K562 (cell line): ENCODE results near the gene RABL6. TPM values are rescaled to one million over a fixed set of nuclear protein-coding genes. Genes with fewer than 3 reads are reported as not detected.

Source experiments
- CBFA2T2 ChIP-seq: fragments of 450-650 bp; conservative IDR thresholded peaks from 2 replicates; pipeline ENCODE4 v1.6.1; 2017; ENCODE audit warnings: mild to moderate bottlenecking
- CHD4 ChIP-seq: fragments of 200-600 bp; sonication (generic); IDR thresholded peaks from 3 replicates; pipeline ENCODE4 v1.6.1; 2012; ENCODE audit warnings: low read depth, mild to moderate bottlenecking, mixed read lengths, low read length, inconsistent platforms; ENCODE audit not compliant: insufficient read depth, insufficient replicate concordance, poor library complexity, severe bottlenecking
- CTBP1 ChIP-seq: fragments of 450-650 bp; IDR thresholded peaks from 2 replicates; pipeline ENCODE4 v1.6.1; 2016; ENCODE audit warnings: borderline replicate concordance
- GATAD2A ChIP-seq: fragments of 450-650 bp; IDR thresholded peaks from 2 replicates; pipeline ENCODE4 v1.6.1; 2017
- HMG20A ChIP-seq: fragments of 450-650 bp; formaldehyde crosslinking; conservative IDR thresholded peaks from 2 replicates; pipeline ENCODE4 v1.4.0; 2020; ENCODE audit warnings: mild to moderate bottlenecking, mixed read lengths
- RAD51 ChIP-seq: fragments of 450-650 bp; IDR thresholded peaks from 2 replicates; pipeline ENCODE4 v1.7.1; 2016; ENCODE audit warnings: low read depth, mild to moderate bottlenecking, borderline replicate concordance
- SMAD3 ChIP-seq: fragments of 450-650 bp; formaldehyde crosslinking; conservative IDR thresholded peaks from 2 replicates; pipeline ENCODE4 v1.4.0; 2020; ENCODE audit warnings: mild to moderate bottlenecking
- SRSF3 ChIP-seq: fragments of 200-400 bp; formaldehyde crosslinking; IDR thresholded peaks from 2 replicates; pipeline ENCODE4 v1.6.1; 2016; ENCODE audit warnings: mild to moderate bottlenecking, low read length, moderate library complexity; ENCODE audit not compliant: insufficient read depth
- polyA plus RNA-seq, 8 experiments: library from polyadenylated mRNA; depleted of rRNA in 4 of 8; stranded (reverse) in 5 of 8; unstranded in 3 of 8; fragments of >200 nt; fragmentation: Nextera tagmentation in 2 of 8; fragmentation: Illumina TruSeq in 1 of 8; extraction: Ambion mirVana in 2 of 8; extraction: Trizol in 1 of 8; gene quantifications; 2 replicates each; pipeline versions ENCODE4 v1.2.1 to v1.2.3, GENCODE V29; 2011 to 2014; ENCODE audit warnings: inconsistent platforms in 1 of 8, missing spikeins in 1 of 8
- total RNA-seq, 7 experiments: library from RNA; depleted of rRNA in 6 of 7; stranded (reverse); fragments of >200 nt in 6 of 7; fragmentation: Illumina TruSeq in 2 of 7; extraction: Trizol in 2 of 7; gene quantifications; 2 replicates each; pipeline versions ENCODE4 v1.2.1 to v1.2.3, GENCODE V29; 2011 to 2021; ENCODE audit warnings: low replicate concordance in 1 of 7
- TF ChIP-seq, protein P1 (sequence below), 2 experiments: fragments of 450-650 bp; formaldehyde crosslinking in 1 of 2; IDR thresholded peaks; 2 replicates each; pipeline versions ENCODE4 v1.4.0 to v1.6.1; 2014 to 2020; ENCODE audit warnings: mild to moderate bottlenecking in 2 of 2, borderline replicate concordance in 1 of 2, low read depth in 1 of 2
- TF ChIP-seq, protein P2 (sequence below): fragments of 450-650 bp; formaldehyde crosslinking; IDR thresholded peaks from 2 replicates; pipeline ENCODE4 v1.4.0; 2020; ENCODE audit warnings: mild to moderate bottlenecking, moderate library complexity
- TF ChIP-seq, protein P3 (sequence below): fragments of 450-650 bp; formaldehyde crosslinking; IDR thresholded peaks from 2 replicates; pipeline ENCODE4 v1.4.0; 2022; ENCODE audit warnings: missing genetic modification characterization
- TF ChIP-seq, protein P4 (sequence below): sonication (generic); formaldehyde crosslinking; IDR thresholded peaks from 2 replicates; pipeline ENCODE4 v1.8.0; 2022; ENCODE audit warnings: mild to moderate bottlenecking, low read depth, missing genetic modification reagents
- TF ChIP-seq, protein P5 (sequence below): fragments of 450-650 bp; IDR thresholded peaks from 2 replicates; pipeline ENCODE4 v1.6.1; 2016

RABL6 gene
- total and polyA plus RNA-seq, 9 of the 15 experiments (the other 6 are each of a cell fraction or from before 2014, with no cell fraction given): 5.6 to 181 (median 84.5) TPM

DNA sequence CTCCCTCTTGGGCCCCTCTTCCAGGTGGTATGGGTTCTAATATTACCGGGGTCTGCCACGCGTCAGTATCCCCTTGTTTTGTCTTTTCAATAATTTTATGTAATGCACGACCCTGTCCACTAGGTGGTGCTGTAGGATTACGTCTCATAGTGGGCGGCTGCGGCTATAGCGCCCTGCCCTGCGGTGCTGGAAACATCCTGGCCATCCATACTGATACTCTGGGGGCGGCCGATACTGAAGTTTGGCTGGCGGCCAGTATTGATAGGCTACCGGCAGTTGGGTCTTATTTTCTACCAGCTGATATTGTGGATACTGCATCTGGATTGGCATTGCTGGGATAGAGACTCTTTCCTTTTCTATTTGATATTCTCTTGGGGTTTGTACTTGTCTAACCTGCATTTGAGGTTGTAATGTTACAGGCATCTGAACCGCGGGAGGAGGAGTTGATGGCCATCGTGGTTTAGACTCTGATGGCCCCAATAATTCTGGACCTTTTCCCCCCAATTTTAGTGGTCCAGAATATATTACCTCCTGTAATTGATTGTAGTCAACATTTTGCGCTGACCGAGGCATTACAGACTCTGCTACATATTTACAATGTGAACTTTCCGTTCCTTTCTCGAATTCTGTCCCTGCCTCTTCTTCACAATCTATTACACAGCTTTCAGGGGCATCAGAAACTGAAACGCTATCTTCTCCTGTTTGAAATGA is 19.9 kb upstream of the RABL6 start (continued):
- TF ChIP-seq GATAD2A: no peak
- TF ChIP-seq, protein P1, sequence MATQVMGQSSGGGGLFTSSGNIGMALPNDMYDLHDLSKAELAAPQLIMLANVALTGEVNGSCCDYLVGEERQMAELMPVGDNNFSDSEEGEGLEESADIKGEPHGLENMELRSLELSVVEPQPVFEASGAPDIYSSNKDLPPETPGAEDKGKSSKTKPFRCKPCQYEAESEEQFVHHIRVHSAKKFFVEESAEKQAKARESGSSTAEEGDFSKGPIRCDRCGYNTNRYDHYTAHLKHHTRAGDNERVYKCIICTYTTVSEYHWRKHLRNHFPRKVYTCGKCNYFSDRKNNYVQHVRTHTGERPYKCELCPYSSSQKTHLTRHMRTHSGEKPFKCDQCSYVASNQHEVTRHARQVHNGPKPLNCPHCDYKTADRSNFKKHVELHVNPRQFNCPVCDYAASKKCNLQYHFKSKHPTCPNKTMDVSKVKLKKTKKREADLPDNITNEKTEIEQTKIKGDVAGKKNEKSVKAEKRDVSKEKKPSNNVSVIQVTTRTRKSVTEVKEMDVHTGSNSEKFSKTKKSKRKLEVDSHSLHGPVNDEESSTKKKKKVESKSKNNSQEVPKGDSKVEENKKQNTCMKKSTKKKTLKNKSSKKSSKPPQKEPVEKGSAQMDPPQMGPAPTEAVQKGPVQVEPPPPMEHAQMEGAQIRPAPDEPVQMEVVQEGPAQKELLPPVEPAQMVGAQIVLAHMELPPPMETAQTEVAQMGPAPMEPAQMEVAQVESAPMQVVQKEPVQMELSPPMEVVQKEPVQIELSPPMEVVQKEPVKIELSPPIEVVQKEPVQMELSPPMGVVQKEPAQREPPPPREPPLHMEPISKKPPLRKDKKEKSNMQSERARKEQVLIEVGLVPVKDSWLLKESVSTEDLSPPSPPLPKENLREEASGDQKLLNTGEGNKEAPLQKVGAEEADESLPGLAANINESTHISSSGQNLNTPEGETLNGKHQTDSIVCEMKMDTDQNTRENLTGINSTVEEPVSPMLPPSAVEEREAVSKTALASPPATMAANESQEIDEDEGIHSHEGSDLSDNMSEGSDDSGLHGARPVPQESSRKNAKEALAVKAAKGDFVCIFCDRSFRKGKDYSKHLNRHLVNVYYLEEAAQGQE (IDR thresholded peaks at IDR 0.05; ENCODE audit: borderline replicate concordance): peak; percentile 57; the same call in 1 of the 2 replicates
- TF ChIP-seq, protein P1 (CRISPR knock-in tag; IDR thresholded peaks at IDR 0.05; ENCODE audit: low read depth): no peak
- TF ChIP-seq SMAD3: 0 out of 2 replicates have a peak, but pooled peaks have one; percentile 34
- 0 out of 2 replicates have a peak, but pooled peaks have one; percentile 14 for TF ChIP-seq RAD51
- no peak for TF ChIP-seq SRSF3
- no peak for TF ChIP-seq HMG20A (CRISPR knock-in tag)
- TF ChIP-seq CHD4: no peak
- TF ChIP-seq, protein P2, sequence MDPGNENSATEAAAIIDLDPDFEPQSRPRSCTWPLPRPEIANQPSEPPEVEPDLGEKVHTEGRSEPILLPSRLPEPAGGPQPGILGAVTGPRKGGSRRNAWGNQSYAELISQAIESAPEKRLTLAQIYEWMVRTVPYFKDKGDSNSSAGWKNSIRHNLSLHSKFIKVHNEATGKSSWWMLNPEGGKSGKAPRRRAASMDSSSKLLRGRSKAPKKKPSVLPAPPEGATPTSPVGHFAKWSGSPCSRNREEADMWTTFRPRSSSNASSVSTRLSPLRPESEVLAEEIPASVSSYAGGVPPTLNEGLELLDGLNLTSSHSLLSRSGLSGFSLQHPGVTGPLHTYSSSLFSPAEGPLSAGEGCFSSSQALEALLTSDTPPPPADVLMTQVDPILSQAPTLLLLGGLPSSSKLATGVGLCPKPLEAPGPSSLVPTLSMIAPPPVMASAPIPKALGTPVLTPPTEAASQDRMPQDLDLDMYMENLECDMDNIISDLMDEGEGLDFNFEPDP (CRISPR knock-in tag): no peak
- peak; percentile 71; the same call in 1 of the 2 replicates for TF ChIP-seq CTBP1
- TF ChIP-seq, protein P3, sequence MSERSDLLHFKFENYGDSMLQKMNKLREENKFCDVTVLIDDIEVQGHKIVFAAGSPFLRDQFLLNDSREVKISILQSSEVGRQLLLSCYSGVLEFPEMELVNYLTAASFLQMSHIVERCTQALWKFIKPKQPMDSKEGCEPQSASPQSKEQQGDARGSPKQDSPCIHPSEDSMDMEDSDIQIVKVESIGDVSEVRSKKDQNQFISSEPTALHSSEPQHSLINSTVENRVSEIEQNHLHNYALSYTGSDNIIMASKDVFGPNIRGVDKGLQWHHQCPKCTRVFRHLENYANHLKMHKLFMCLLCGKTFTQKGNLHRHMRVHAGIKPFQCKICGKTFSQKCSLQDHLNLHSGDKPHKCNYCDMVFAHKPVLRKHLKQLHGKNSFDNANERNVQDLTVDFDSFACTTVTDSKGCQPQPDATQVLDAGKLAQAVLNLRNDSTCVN (CRISPR knock-in tag): no peak
- TF ChIP-seq, protein P4, sequence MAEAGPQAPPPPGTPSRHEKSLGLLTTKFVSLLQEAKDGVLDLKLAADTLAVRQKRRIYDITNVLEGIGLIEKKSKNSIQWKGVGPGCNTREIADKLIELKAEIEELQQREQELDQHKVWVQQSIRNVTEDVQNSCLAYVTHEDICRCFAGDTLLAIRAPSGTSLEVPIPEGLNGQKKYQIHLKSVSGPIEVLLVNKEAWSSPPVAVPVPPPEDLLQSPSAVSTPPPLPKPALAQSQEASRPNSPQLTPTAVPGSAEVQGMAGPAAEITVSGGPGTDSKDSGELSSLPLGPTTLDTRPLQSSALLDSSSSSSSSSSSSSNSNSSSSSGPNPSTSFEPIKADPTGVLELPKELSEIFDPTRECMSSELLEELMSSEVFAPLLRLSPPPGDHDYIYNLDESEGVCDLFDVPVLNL: no peak
- TF ChIP-seq, protein P5, sequence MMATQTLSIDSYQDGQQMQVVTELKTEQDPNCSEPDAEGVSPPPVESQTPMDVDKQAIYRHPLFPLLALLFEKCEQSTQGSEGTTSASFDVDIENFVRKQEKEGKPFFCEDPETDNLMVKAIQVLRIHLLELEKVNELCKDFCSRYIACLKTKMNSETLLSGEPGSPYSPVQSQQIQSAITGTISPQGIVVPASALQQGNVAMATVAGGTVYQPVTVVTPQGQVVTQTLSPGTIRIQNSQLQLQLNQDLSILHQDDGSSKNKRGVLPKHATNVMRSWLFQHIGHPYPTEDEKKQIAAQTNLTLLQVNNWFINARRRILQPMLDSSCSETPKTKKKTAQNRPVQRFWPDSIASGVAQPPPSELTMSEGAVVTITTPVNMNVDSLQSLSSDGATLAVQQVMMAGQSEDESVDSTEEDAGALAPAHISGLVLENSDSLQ: no peak
- TF ChIP-seq CBFA2T2: 0 out of 2 replicates have a peak, but pooled peaks have one; percentile 16
